ENCODE data around the gene CPNE5. TPM values are rescaled to one million over a fixed set of nuclear protein-coding genes. Genes with fewer than 3 reads are reported as not detected.

CPNE5 gene
- total RNA-seq, 1 donor from 2014 or later: 0.58 TPM

GRCh38 chr6:36863670-36864540 is 24.7 kb upstream of the CPNE5 start:
- no peak overlapping the region for H3K4me3 ChIP-seq (ENCODE audit: low read depth, low read length)
- no peak for DNase-seq (ENCODE audit: low read depth)
- TF ChIP-seq CTCF (conservative IDR thresholded peaks at IDR 0.05; ENCODE audit: low read depth, low read length): no peak

GRCh38 chr6:36862848-36863382 is 23.7 kb upstream of the CPNE5 start:
- DNase-seq (ENCODE audit: low read depth): no peak
- no peak overlapping the region for H3K4me3 ChIP-seq (ENCODE audit: low read depth, low read length)
- TF ChIP-seq CTCF (conservative IDR thresholded peaks at IDR 0.05; ENCODE audit: low read depth, low read length): no peak

GRCh38 chr6:36862164-36862847 is 23.1 kb upstream of the CPNE5 start:
- DNase-seq (ENCODE audit: low read depth): no peak
- H3K4me3 ChIP-seq (ENCODE audit: low read depth, low read length): no peak overlapping the region
- no peak for TF ChIP-seq CTCF (conservative IDR thresholded peaks at IDR 0.05; ENCODE audit: low read depth, low read length)

GRCh38 chr6:36860126-36860525 is 20.9 kb upstream of the CPNE5 start:
- no peak overlapping the region for H3K4me3 ChIP-seq (ENCODE audit: low read depth, low read length)
- TF ChIP-seq CTCF (conservative IDR thresholded peaks at IDR 0.05; ENCODE audit: low read depth, low read length): no peak
- DNase-seq (ENCODE audit: low read depth): no peak

- no peak overlapping the region for H3K4me3 ChIP-seq (ENCODE audit: low read depth, low read length)
- no peak for DNase-seq (ENCODE audit: low read depth)
- TF ChIP-seq CTCF (conservative IDR thresholded peaks at IDR 0.05; ENCODE audit: low read depth, low read length): no peak
These were observed 19.2 kb upstream of the CPNE5 start for GRCh38 chr6:36858407-36858981.

- no peak for DNase-seq (ENCODE audit: low read depth)
- no peak overlapping the region for H3K4me3 ChIP-seq (ENCODE audit: low read depth, low read length)
- TF ChIP-seq CTCF (conservative IDR thresholded peaks at IDR 0.05; ENCODE audit: low read depth, low read length): no peak
These were observed 18.1 kb upstream of the CPNE5 start for GRCh38 chr6:36857325-36857724.

Measured in epithelial cell of proximal tubule (primary cell).